Raji (cell line): ENCODE measurements around the gene NEAT1.

Experiments used
- POLR2A ChIP-seq: IDR thresholded peaks from 2 replicates; pipeline ENCODE4 v1.6.1; 2011; ENCODE audit warnings: low read depth, low read length, control low read depth; ENCODE audit not compliant: insufficient read depth

The NEAT1 gene

GRCh38 chr11:65482306-65482850, 59.8 kb downstream of the NEAT1 start:
- no peak for TF ChIP-seq POLR2A

GRCh38 chr11:65485920-65486219, 63.3 kb downstream of the NEAT1 start:
- no peak for TF ChIP-seq POLR2A

- TF ChIP-seq POLR2A = no peak
Measured at GRCh38 chr11:65486570-65487466, 64.2 kb downstream of the NEAT1 start.

GRCh38 chr11:65487467-65488272, 65.1 kb downstream of the NEAT1 start:
- TF ChIP-seq POLR2A = no peak

- TF ChIP-seq POLR2A = no peak
Measured at GRCh38 chr11:65488273-65489034, 65.9 kb downstream of the NEAT1 start.

GRCh38 chr11:65489035-65489705, 66.6 kb downstream of the NEAT1 start:
- no peak for TF ChIP-seq POLR2A

GRCh38 chr11:65489706-65490320, 67.2 kb downstream of the NEAT1 start:
- no peak for TF ChIP-seq POLR2A

- TF ChIP-seq POLR2A = no peak
Measured at GRCh38 chr11:65491163-65491465, 68.5 kb downstream of the NEAT1 start.

- TF ChIP-seq POLR2A = 0 out of 2 replicates have a peak, but pooled peaks have one; percentile 11
Measured at GRCh38 chr11:65491614-65492386, 69.2 kb downstream of the NEAT1 start.

- TF ChIP-seq POLR2A = no peak
Measured at GRCh38 chr11:65492387-65492636, 69.7 kb downstream of the NEAT1 start.

- 0 out of 2 replicates have a peak, but pooled peaks have one; percentile 16 for TF ChIP-seq POLR2A
Measured at GRCh38 chr11:65492637-65493366, 70.2 kb downstream of the NEAT1 start.

GRCh38 chr11:65493367-65494176, 71.0 kb downstream of the NEAT1 start:
- no peak; the same call in 1 of the 2 replicates for TF ChIP-seq POLR2A
